ENCODE measurements around the gene RABGAP1L.
"Not testable (repeated sequence)": the region's sequence is repeated elsewhere in the genome, so short reads cannot be mapped to it uniquely, and the experiment has no call there.

The RABGAP1L gene

GRCh38 chr1:174160109-174160473, 771 bp downstream of the RABGAP1L start:
- ATAC-seq (replicated peaks; ENCODE audit: extremely low read depth, poor library complexity, severe bottlenecking): no peak

GRCh38 chr1:174160603-174161002, 1.3 kb downstream of the RABGAP1L start:
- Mint-ChIP-seq H3K36me3 (ENCODE audit: insufficient read depth) (peaks cover 19% of the 10 kb centered on the region), H3K27me3 (no peaks in the 10 kb centered on the region), H3K9me3 (no peaks in the 10 kb centered on the region), H3K27ac (ENCODE audit: low read depth) (peak overlapping the region; percentile 83), H3K4me1 (peaks cover 74% of the 10 kb centered on the region), H3K4me3 (peak overlapping the region; percentile 97)
- ATAC-seq (replicated peaks; ENCODE audit: extremely low read depth, poor library complexity, severe bottlenecking) (no peak), DNase-seq (ENCODE audit: low spot score in 2 of 2) (no peak)

More at GRCh38 chr1:174160109-174160473, 771 bp downstream of the RABGAP1L start:
- H3K4me3 Mint-ChIP-seq: peak overlapping the region; percentile 97
- H3K27me3 Mint-ChIP-seq: no peaks in the 10 kb centered on the region
- peaks cover 70% of the 10 kb centered on the region for H3K4me1 Mint-ChIP-seq
- peak overlapping the region; percentile 83 for H3K27ac Mint-ChIP-seq (ENCODE audit: low read depth)
- H3K9me3 Mint-ChIP-seq: no peaks in the 10 kb centered on the region
- H3K36me3 Mint-ChIP-seq (ENCODE audit: insufficient read depth): peaks cover 16% of the 10 kb centered on the region
- no peak for DNase-seq (ENCODE audit: low spot score in 2 of 2)

DNA sequence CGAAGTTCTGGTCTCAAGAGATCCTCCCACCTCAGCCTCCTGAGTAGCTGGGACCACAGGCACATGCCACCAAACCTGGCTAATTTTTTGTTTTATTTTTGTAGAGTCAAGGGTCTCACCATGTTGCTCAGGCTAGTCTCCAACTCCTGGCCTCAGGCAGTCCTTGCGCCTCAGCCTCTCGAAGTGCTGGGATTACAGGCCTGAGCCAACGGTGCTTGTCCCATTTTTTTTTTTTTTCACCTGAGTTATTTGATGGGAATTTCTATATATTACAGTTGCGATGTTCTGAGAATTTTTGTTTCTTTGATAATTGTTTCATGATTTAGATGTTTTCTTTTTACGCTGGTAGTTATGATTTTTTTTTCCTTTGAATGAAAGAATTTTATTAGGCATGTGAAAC, 2.5 kb downstream of the RABGAP1L start:
- no peaks in the 10 kb centered on the region for H3K9me3 Mint-ChIP-seq
- peaks cover 22% of the 10 kb centered on the region for H3K36me3 Mint-ChIP-seq (ENCODE audit: insufficient read depth)
- H3K27ac Mint-ChIP-seq (ENCODE audit: low read depth): peak overlapping the region; percentile 83
- ATAC-seq (replicated peaks; ENCODE audit: extremely low read depth, poor library complexity, severe bottlenecking) (no peak), DNase-seq (ENCODE audit: low spot score in 2 of 2) (no peak)
- H3K27me3 Mint-ChIP-seq: no peaks in the 10 kb centered on the region
- H3K4me3 Mint-ChIP-seq: peak overlapping the region; percentile 97
- peaks cover 78% of the 10 kb centered on the region for H3K4me1 Mint-ChIP-seq

DNA sequence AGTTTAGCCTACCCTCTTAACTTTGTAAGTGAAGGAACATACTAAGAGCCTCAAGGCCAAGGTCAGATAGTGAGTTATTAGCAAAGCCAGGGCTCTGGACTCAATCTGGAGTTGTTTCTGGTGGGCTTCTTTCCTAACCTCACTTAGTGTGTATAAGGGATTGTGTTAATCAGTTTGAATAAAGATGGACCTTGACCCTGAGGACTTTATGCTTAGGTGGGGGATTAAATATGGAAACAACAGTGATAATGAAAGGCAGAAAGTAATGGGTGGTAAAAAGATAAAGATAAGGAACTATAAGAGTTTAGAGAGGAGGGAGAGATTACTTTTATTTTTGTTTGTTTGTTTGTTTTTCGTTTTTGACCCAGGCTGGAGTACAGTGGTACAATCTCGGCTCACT, 5.5 kb downstream of the RABGAP1L start:
- Mint-ChIP-seq H3K36me3 (ENCODE audit: insufficient read depth) (peaks cover 15% of the 10 kb centered on the region), H3K27ac (ENCODE audit: low read depth) (peak overlapping the region; percentile 80), H3K27me3 (no peaks in the 10 kb centered on the region), H3K4me1 (peaks cover 76% of the 10 kb centered on the region), H3K9me3 (no peaks in the 10 kb centered on the region), H3K4me3 (no peak overlapping the region)
- no peak for ATAC-seq (replicated peaks; ENCODE audit: extremely low read depth, poor library complexity, severe bottlenecking)
- DNase-seq (ENCODE audit: low spot score in 2 of 2): no peak

- ATAC-seq (replicated peaks; ENCODE audit: extremely low read depth, poor library complexity, severe bottlenecking): peak; percentile 26
- Mint-ChIP-seq H3K27me3 (no peaks in the 10 kb centered on the region), H3K4me1 (peaks cover 77% of the 10 kb centered on the region), H3K27ac (ENCODE audit: low read depth) (peak overlapping the region; percentile 80), H3K9me3 (no peaks in the 10 kb centered on the region), H3K4me3 (peak overlapping the region; percentile 54), H3K36me3 (ENCODE audit: insufficient read depth) (peaks cover 19% of the 10 kb centered on the region)
- no peak for DNase-seq (ENCODE audit: low spot score in 2 of 2)
Observed at GRCh38 chr1:174165471-174166137, 6.3 kb downstream of the RABGAP1L start.

GRCh38 chr1:174166530-174167264, 7.4 kb downstream of the RABGAP1L start:
- peaks cover 21% of the 10 kb centered on the region for H3K36me3 Mint-ChIP-seq (ENCODE audit: insufficient read depth)
- no peaks in the 10 kb centered on the region for H3K9me3 Mint-ChIP-seq
- H3K4me3 Mint-ChIP-seq: peak overlapping the region; percentile 54
- no peak for DNase-seq (ENCODE audit: low spot score in 2 of 2)
- H3K27me3 Mint-ChIP-seq: no peaks in the 10 kb centered on the region
- peaks cover 70% of the 10 kb centered on the region for H3K4me1 Mint-ChIP-seq
- ATAC-seq (replicated peaks; ENCODE audit: extremely low read depth, poor library complexity, severe bottlenecking): peak; percentile 29
- peak overlapping the region; percentile 80 for H3K27ac Mint-ChIP-seq (ENCODE audit: low read depth)

GRCh38 chr1:174167265-174167803, 8.0 kb downstream of the RABGAP1L start:
- Mint-ChIP-seq H3K27ac (ENCODE audit: low read depth) (no peak overlapping the region), H3K27me3 (no peaks in the 10 kb centered on the region), H3K4me3 (no peak overlapping the region), H3K4me1 (peaks cover 70% of the 10 kb centered on the region), H3K9me3 (no peaks in the 10 kb centered on the region), H3K36me3 (ENCODE audit: insufficient read depth) (peaks cover 21% of the 10 kb centered on the region)
- DNase-seq (ENCODE audit: low spot score in 2 of 2) (no peak), ATAC-seq (replicated peaks; ENCODE audit: extremely low read depth, poor library complexity, severe bottlenecking) (no peak)

- Mint-ChIP-seq H3K4me1 (peaks cover 76% of the 10 kb centered on the region), H3K9me3 (no peaks in the 10 kb centered on the region), H3K27ac (ENCODE audit: low read depth) (no peak overlapping the region), H3K4me3 (no peak overlapping the region), H3K27me3 (no peaks in the 10 kb centered on the region), H3K36me3 (ENCODE audit: insufficient read depth) (peaks cover 19% of the 10 kb centered on the region)
- ATAC-seq (replicated peaks; ENCODE audit: extremely low read depth, poor library complexity, severe bottlenecking) (no peak), DNase-seq (ENCODE audit: low spot score in 2 of 2) (no peak)
Observed at GRCh38 chr1:174169342-174169741, 10.0 kb downstream of the RABGAP1L start.

- DNase-seq (ENCODE audit: low spot score in 2 of 2) (no peak), ATAC-seq (replicated peaks; ENCODE audit: extremely low read depth, poor library complexity, severe bottlenecking) (no peak)
- Mint-ChIP-seq H3K27ac (ENCODE audit: low read depth) (no peak overlapping the region), H3K4me1 (peaks cover 69% of the 10 kb centered on the region), H3K9me3 (no peaks in the 10 kb centered on the region), H3K27me3 (no peaks in the 10 kb centered on the region), H3K36me3 (ENCODE audit: insufficient read depth) (peaks cover 13% of the 10 kb centered on the region), H3K4me3 (no peak overlapping the region)
Observed at GRCh38 chr1:174171073-174171472, 11.8 kb downstream of the RABGAP1L start.

GRCh38 chr1:174174461-174175329, 15.4 kb downstream of the RABGAP1L start:
- ATAC-seq (replicated peaks; ENCODE audit: extremely low read depth, poor library complexity, severe bottlenecking): no peak
- H3K4me1 Mint-ChIP-seq: peaks cover 74% of the 10 kb centered on the region
- H3K27ac Mint-ChIP-seq (ENCODE audit: low read depth): peak overlapping the region; percentile 19
- H3K9me3 Mint-ChIP-seq: no peaks in the 10 kb centered on the region
- H3K4me3 Mint-ChIP-seq: no peak overlapping the region
- H3K27me3 Mint-ChIP-seq: no peaks in the 10 kb centered on the region
- no peak for DNase-seq (ENCODE audit: low spot score in 2 of 2)
- peaks cover 12% of the 10 kb centered on the region for H3K36me3 Mint-ChIP-seq (ENCODE audit: insufficient read depth)

GRCh38 chr1:174178459-174178858, 19.1 kb downstream of the RABGAP1L start:
- not testable (repeated sequence) for H3K27me3 Mint-ChIP-seq; H3K9me3 Mint-ChIP-seq; DNase-seq (ENCODE audit: low spot score in 2 of 2); ATAC-seq (replicated peaks; ENCODE audit: extremely low read depth, poor library complexity, severe bottlenecking); H3K4me3 Mint-ChIP-seq; H3K27ac Mint-ChIP-seq (ENCODE audit: low read depth); H3K36me3 Mint-ChIP-seq (ENCODE audit: insufficient read depth)
- H3K4me1 Mint-ChIP-seq: peaks cover 70% of the 10 kb centered on the region

GRCh38 chr1:174189428-174190062, 30.2 kb downstream of the RABGAP1L start:
- H3K36me3 Mint-ChIP-seq (ENCODE audit: insufficient read depth): peaks cover 1% of the 10 kb centered on the region
- peak overlapping the region; percentile 91 for H3K27ac Mint-ChIP-seq (ENCODE audit: low read depth)
- H3K4me1 Mint-ChIP-seq: peaks cover 52% of the 10 kb centered on the region
- peak overlapping the region; percentile 3 for H3K4me3 Mint-ChIP-seq
- peaks cover 5% of the 10 kb centered on the region for H3K9me3 Mint-ChIP-seq
- no peak for DNase-seq (ENCODE audit: low spot score in 2 of 2)
- ATAC-seq (replicated peaks; ENCODE audit: extremely low read depth, poor library complexity, severe bottlenecking): no peak
- H3K27me3 Mint-ChIP-seq: no peaks in the 10 kb centered on the region

All from central memory CD8-positive, alpha-beta T cell (primary cell).